Heart left ventricle (tissue), 13 donors: ENCODE measurements around the gene LEP.

ENCODE experiments used
- POLR2A ChIP-seq, 2 donors: fragments of 450-650 bp; IDR thresholded peaks; one replicate each; pipeline ENCODE4 v1.6.1; 2017; ENCODE audit warnings: antibody characterized with exemption in 2 of 2, mild to moderate bottlenecking in 2 of 2, moderate library complexity in 2 of 2
- TF ChIP-seq, protein P1 (sequence below), 12 donors: fragments of 200-600 bp; sonication (generic) in 4 of 12; IDR thresholded peaks; one replicate each; pipeline versions ENCODE4 v1.5.0 to v1.8.0; 2018 to 2022; ENCODE audit warnings: antibody characterized with exemption in 12 of 12, mild to moderate bottlenecking in 5 of 12
- donor health status: ischemic (EF 13 %, LVEDD 7.1; RV severe dilation, severe dysfunction).
- donor health status: DM: no; HTN: yes; CAD: no.
- donor health status: DM: no; HTN: no; CAD: no.
- donor health status: ischemic (EF 25% LVEDD 6.9; RV normal size, moderate dysfunction).
- donor health status: ischemic (EF 25% LVEDD 5.7; RV mildly dilated, moderate dysfunction).
- donor health status: ischemic (EF 35%, LVEDD 5.7; RV mildly dilated, moderate dysfunction).
- donor health status: nonischemic (EF 11% LVEDD 7.7; RV severe dilation, severe dysfunction).
- donor health status: DM: yes; HTN: yes; CAD: no.
- donor health status: PGD.
- donor health status: ischemic (EF 29% LVEDD 5.4; RV normal size, mild dysfunction).
- donor health status: nonischemic (EF 23%, LVEDD 6.1; RV moderate dilation, normal function).

DNA sequence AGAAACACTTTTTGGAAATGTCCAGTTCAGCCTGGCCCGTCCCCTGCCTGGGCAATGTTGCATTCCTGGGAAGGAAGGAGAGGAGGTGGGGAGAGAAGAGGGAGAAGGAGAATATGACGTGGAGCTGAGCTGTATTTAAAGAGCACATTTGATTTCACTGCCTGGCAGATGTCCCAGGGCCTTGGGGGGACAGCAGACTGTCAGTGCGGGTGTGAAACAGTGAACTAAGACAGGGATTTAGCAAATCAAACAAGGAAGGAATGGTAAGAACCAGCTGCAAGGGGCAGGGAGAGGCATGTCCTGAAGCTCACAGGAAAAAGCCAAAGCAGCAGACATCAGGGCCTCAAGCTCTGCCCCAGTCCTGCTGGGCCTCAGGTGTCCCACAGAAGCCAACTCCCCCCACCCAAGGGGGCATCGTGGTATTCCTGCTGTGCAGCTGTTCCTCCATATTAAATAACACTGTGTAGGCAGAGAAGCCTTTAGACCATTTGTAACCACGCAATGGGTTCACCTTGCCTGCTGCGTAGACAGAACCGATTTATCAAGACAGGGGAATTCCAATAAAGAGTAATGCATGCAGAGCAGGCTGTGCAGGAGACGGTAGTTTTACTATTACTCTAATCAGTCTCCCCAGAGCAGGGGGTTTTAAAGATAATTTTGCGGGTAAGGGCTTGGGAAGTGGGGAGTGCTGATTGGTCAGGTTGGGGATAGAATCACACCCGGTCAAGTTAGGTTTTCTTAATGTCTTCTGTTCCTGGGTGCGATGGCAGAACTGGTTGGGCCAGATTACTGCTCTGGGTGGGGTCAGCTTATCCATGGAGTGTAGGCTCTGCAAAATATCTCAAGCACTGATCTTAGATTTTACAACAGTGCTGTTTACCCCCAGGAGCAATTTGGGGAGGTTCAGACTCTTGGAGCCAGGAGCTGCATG lies 18.3 kb downstream of the LEP start:
- TF ChIP-seq POLR2A (IDR thresholded peaks at IDR 0.05): no peak
- TF ChIP-seq, protein P1, sequence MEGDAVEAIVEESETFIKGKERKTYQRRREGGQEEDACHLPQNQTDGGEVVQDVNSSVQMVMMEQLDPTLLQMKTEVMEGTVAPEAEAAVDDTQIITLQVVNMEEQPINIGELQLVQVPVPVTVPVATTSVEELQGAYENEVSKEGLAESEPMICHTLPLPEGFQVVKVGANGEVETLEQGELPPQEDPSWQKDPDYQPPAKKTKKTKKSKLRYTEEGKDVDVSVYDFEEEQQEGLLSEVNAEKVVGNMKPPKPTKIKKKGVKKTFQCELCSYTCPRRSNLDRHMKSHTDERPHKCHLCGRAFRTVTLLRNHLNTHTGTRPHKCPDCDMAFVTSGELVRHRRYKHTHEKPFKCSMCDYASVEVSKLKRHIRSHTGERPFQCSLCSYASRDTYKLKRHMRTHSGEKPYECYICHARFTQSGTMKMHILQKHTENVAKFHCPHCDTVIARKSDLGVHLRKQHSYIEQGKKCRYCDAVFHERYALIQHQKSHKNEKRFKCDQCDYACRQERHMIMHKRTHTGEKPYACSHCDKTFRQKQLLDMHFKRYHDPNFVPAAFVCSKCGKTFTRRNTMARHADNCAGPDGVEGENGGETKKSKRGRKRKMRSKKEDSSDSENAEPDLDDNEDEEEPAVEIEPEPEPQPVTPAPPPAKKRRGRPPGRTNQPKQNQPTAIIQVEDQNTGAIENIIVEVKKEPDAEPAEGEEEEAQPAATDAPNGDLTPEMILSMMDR (IDR thresholded peaks at IDR 0.05): no peak
